Measurements from ENCODE around the gene RAD18. TPM values are rescaled to one million over a fixed set of nuclear protein-coding genes. Genes with fewer than 3 reads are reported as not detected.

The RAD18 gene
- total RNA-seq, 3 donors from 2014 or later: 8.6 to 26.3 (median 13.4) TPM

- no peak overlapping the region for H3K27ac ChIP-seq
Observed at GRCh38 chr3:8835385-8835784, 127.9 kb downstream of the RAD18 start.

GRCh38 chr3:8834974-8835373 lies 128.3 kb downstream of the RAD18 start:
- H3K27ac ChIP-seq: no peak overlapping the region
- no peaks in the 10 kb centered on the region for H3K4me1 ChIP-seq
- DNase-seq (ENCODE audit: low spot score in 2 of 2): no peak
- TF ChIP-seq POLR2AphosphoS5 (IDR thresholded peaks at IDR 0.05): no peak
- TF ChIP-seq POLR2A (IDR thresholded peaks at IDR 0.05): no peak
- no peak for TF ChIP-seq CTCF (IDR thresholded peaks at IDR 0.05)
- H3K27me3 ChIP-seq: no peaks in the 10 kb centered on the region
- H3K36me3 ChIP-seq: no peaks in the 10 kb centered on the region
- H3K4me3 ChIP-seq: no peak overlapping the region
- intact Hi-C loops (cut with DNase I; ENCODE audit: low total_unique reads): no loop called here
- no peaks in the 10 kb centered on the region for H3K9me3 ChIP-seq

More at GRCh38 chr3:8835385-8835784, 127.9 kb downstream of the RAD18 start:
- DNase-seq (ENCODE audit: low spot score in 2 of 2): no peak
- no peaks in the 10 kb centered on the region for H3K36me3 ChIP-seq
- H3K4me1 ChIP-seq: no peaks in the 10 kb centered on the region
- H3K27me3 ChIP-seq: no peaks in the 10 kb centered on the region
- intact Hi-C loops (cut with DNase I; ENCODE audit: low total_unique reads): no loop called here
- H3K9me3 ChIP-seq: no peaks in the 10 kb centered on the region
- H3K4me3 ChIP-seq: no peak overlapping the region
- no peak for TF ChIP-seq POLR2AphosphoS5 (IDR thresholded peaks at IDR 0.05)
- no peak for TF ChIP-seq CTCF (IDR thresholded peaks at IDR 0.05)
- no peak for TF ChIP-seq POLR2A (IDR thresholded peaks at IDR 0.05)

- intact Hi-C loops (cut with DNase I; ENCODE audit: low total_unique reads): no loop called here
Observed at GRCh38 chr3:8827641-8828040, 135.6 kb downstream of the RAD18 start.

More at GRCh38 chr3:8827641-8828040, 135.6 kb downstream of the RAD18 start:
- no peaks in the 10 kb centered on the region for H3K36me3 ChIP-seq
- H3K27me3 ChIP-seq: no peaks in the 10 kb centered on the region
- TF ChIP-seq CTCF (IDR thresholded peaks at IDR 0.05): no peak
- no peak for TF ChIP-seq POLR2A (IDR thresholded peaks at IDR 0.05)
- no peak for TF ChIP-seq POLR2AphosphoS5 (IDR thresholded peaks at IDR 0.05)
- H3K27ac ChIP-seq: no peak overlapping the region
- no peak overlapping the region for H3K4me3 ChIP-seq
- no peak for DNase-seq (ENCODE audit: low spot score in 2 of 2)
- no peaks in the 10 kb centered on the region for H3K9me3 ChIP-seq
- no peaks in the 10 kb centered on the region for H3K4me1 ChIP-seq

Other genes starting within 250 kb of the RAD18 start
- gene CAV3, start 229.7 kb downstream of the RAD18 start, total RNA-seq: not detected
- 100 to 1,000 TPM in 2 of 3 donors, under 1 TPM in 1; 0.32 to 250 (median 105) TPM for gene OXTR, start 193.9 kb downstream of the RAD18 start, total RNA-seq